CD14-positive monocyte (primary cell): ENCODE results near the gene ATP4B. TPM values are rescaled to one million over a fixed set of nuclear protein-coding genes. Genes with fewer than 3 reads are reported as not detected.

ENCODE experiments used
- DNase-seq, 3 donors: peaks; one replicate each; pipeline ENCODE4 v3.0.0-alpha.2; 2011 to 2022
- H2AFZ ChIP-seq: 2 replicates; pipeline ENCODE4 v1.6.0; 2012; ENCODE audit warnings: mild to moderate bottlenecking, low read depth, low read length, inconsistent platforms; ENCODE audit not compliant: insufficient read depth, poor library complexity, severe bottlenecking
- H3K27ac ChIP-seq, 2 donors: 1 replicate in 1 of 2; 2 replicates in 1 of 2; pipeline ENCODE4 v1.5.1; 2012 to 2013; ENCODE audit warnings: low read length in 2 of 2, control low read depth in 1 of 2, inconsistent platforms in 1 of 2, low read depth in 1 of 2, mild to moderate bottlenecking in 1 of 2
- H3K27me3 ChIP-seq, 2 donors: one replicate each; pipeline versions ENCODE4 v1.6.0 to v1.6.1; 2011 to 2013; ENCODE audit warnings: low read length in 2 of 2; ENCODE audit not compliant: control insufficient read depth in 2 of 2, insufficient read depth in 2 of 2
- H3K36me3 ChIP-seq, 2 donors: replicated peaks in 1 of 2; 1 replicate in 1 of 2; 2 replicates in 1 of 2; pipeline versions ENCODE4 v1.5.1 to v1.6.1; 2012 to 2013; ENCODE audit warnings: low read length in 2 of 2, control low read depth in 1 of 2, inconsistent platforms in 1 of 2, mild to moderate bottlenecking in 1 of 2; ENCODE audit not compliant: insufficient read depth in 2 of 2, control insufficient read depth in 1 of 2
- H3K4me1 ChIP-seq, 2 donors: 1 replicate in 1 of 2; 2 replicates in 1 of 2; pipeline versions ENCODE4 v1.5.1 to v1.6.1; 2012 to 2013; ENCODE audit warnings: low read length in 2 of 2, control low read depth in 1 of 2, inconsistent platforms in 1 of 2, mild to moderate bottlenecking in 1 of 2, moderate library complexity in 1 of 2; ENCODE audit not compliant: insufficient read depth in 2 of 2, control insufficient read depth in 1 of 2
- H3K4me2 ChIP-seq: replicated peaks from 2 replicates; pipeline ENCODE3; 2012; ENCODE audit warnings: low read length, moderate library complexity, mild to moderate bottlenecking; ENCODE audit not compliant: poor library complexity, severe bottlenecking; ENCODE audit errors: extremely low read depth
- H3K4me3 ChIP-seq, 3 experiments: fragments of 200-600 bp in 1 of 3; sonication (generic) in 1 of 3; replicated peaks in 1 of 3; 1 replicate in 2 of 3; 2 replicates in 1 of 3; pipeline ENCODE4 v1.5.1; 2011 to 2013; ENCODE audit warnings: low read length in 3 of 3, mild to moderate bottlenecking in 3 of 3, control low read depth in 2 of 3, low read depth in 2 of 3, inconsistent platforms in 1 of 3, moderate library complexity in 1 of 3
- H3K79me2 ChIP-seq: 2 replicates; pipeline ENCODE4 v1.6.0; 2012; ENCODE audit warnings: mild to moderate bottlenecking, control low read depth, inconsistent platforms, low read length, moderate library complexity; ENCODE audit not compliant: insufficient read depth
- H3K9ac ChIP-seq: 2 replicates; pipeline ENCODE4 v1.6.0; 2017; ENCODE audit warnings: low read length, mild to moderate bottlenecking; ENCODE audit not compliant: insufficient read depth, poor library complexity, severe bottlenecking
- H3K9me3 ChIP-seq, 2 donors: replicated peaks in 1 of 2; 1 replicate in 1 of 2; 2 replicates in 1 of 2; pipeline versions ENCODE4 v1.5.1 to v1.6.1; 2012 to 2013; ENCODE audit warnings: low read length in 2 of 2, control low read depth in 1 of 2; ENCODE audit not compliant: control insufficient read depth in 1 of 2, insufficient read depth in 1 of 2
- H4K20me1 ChIP-seq: 2 replicates; pipeline ENCODE4 v1.6.0; 2012; ENCODE audit warnings: mild to moderate bottlenecking, low read length, control low read depth, moderate library complexity; ENCODE audit not compliant: insufficient read depth
- H3K27ac Mint-ChIP-seq, 7 donors: one replicate each; pipeline ENCODE4 v1.8.0; 2020; ENCODE audit warnings: mild to moderate bottlenecking in 7 of 7, mixed read lengths in 7 of 7, moderate library complexity in 6 of 7, inconsistent platforms in 2 of 7
- H3K27me3 Mint-ChIP-seq, 3 donors: one replicate each; pipeline ENCODE4 v1.8.0; 2021 to 2022; ENCODE audit warnings: low read depth in 3 of 3, mild to moderate bottlenecking in 3 of 3, mixed read lengths in 3 of 3, moderate library complexity in 3 of 3, inconsistent platforms in 1 of 3
- H3K36me3 Mint-ChIP-seq, 2 donors: one replicate each; pipeline ENCODE4 v1.8.0; 2020; ENCODE audit warnings: mixed read lengths in 2 of 2, inconsistent platforms in 1 of 2, mild to moderate bottlenecking in 1 of 2
- H3K4me1 Mint-ChIP-seq: one replicate; pipeline ENCODE4 v1.8.0; 2020; ENCODE audit warnings: mild to moderate bottlenecking, mixed read lengths
- H3K4me3 Mint-ChIP-seq, 2 donors: one replicate each; pipeline ENCODE4 v1.8.0; 2020; ENCODE audit warnings: mild to moderate bottlenecking in 2 of 2, mixed read lengths in 2 of 2, moderate library complexity in 1 of 2
- H3K9me3 Mint-ChIP-seq, 7 donors: one replicate each; pipeline ENCODE4 v1.8.0; 2020 to 2022; ENCODE audit warnings: mixed read lengths in 7 of 7, mild to moderate bottlenecking in 6 of 7, moderate library complexity in 6 of 7, inconsistent platforms in 2 of 7
- WGBS: methylation state at CpG from one replicate; pipeline ENCODE4 v1.1.5; 2013; ENCODE audit warnings: missing lambda C conversion rate; ENCODE audit not compliant: insufficient coverage; 5-methylcytosine and 5-hydroxymethylcytosine counted together
- intact Hi-C, 2 donors: fragments of 100-400 bp; cut with micrococcal nuclease; formaldehyde crosslinking; loops; one replicate each; pipeline versions ENCODE4 v1.15.0 to v1.15.1; 2023
- polyA plus RNA-seq, 3 donors: library from polyadenylated mRNA; depleted of rRNA in 1 of 3; unstranded in 2 of 3; stranded (reverse) in 1 of 3; fragments of 300-500 nt in 2 of 3; fragments of >200 nt in 1 of 3; fragmentation: Illumina TruSeq in 2 of 3; gene quantifications; 1 replicate in 2 of 3; 2 replicates in 1 of 3; pipeline ENCODE4 v1.2.3, GENCODE V29; 2012 to 2021
- TF ChIP-seq, protein P1 (sequence below): fragments of 200-600 bp; IDR thresholded peaks from one replicate; pipeline ENCODE4 v1.8.0; 2022; ENCODE audit warnings: antibody characterized with exemption, mild to moderate bottlenecking

ATP4B gene
- polyA plus RNA-seq, 3 donors, result not detected

DNA sequence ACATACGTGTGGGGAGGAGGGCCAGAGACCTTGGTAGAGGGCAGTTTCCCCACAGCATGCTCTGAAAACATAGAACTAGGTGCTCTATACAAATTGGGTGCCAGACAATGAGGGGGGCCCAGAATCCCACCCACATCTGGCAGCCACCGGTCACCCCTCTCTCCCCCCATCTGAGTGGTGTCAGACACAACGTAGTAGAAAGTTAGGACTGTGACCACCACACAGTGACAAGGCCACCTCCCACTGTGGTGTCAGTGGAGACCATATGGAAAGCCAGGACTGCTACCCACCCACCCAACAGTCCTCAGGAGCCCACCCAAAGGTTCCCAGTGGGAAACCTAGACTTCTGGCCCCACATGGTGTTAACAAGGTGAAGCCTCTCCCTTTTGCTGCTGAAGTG lies 2.1 kb upstream of the ATP4B start:
- H3K27me3 ChIP-seq, result no peaks in the 10 kb centered on the region
- peaks cover 7 to 22% of the 10 kb centered on the region in 2 donors for H3K9me3 ChIP-seq
- no peak overlapping the region for H3K4me3 Mint-ChIP-seq
- no peak overlapping the region for H3K9ac ChIP-seq
- no peaks in the 10 kb centered on the region for H3K36me3 ChIP-seq
- peaks cover 0 to 6% (median 2%) of the 10 kb centered on the region in 3 donors for H3K27me3 Mint-ChIP-seq
- H4K20me1 ChIP-seq, result no peaks in the 10 kb centered on the region
- no peaks in the 10 kb centered on the region for H3K79me2 ChIP-seq
- H3K36me3 Mint-ChIP-seq, result no peaks in the 10 kb centered on the region
- no peak overlapping the region for H3K4me3 ChIP-seq
- peaks cover 10 to 24% (median 15%) of the 10 kb centered on the region in 7 donors for H3K9me3 Mint-ChIP-seq
- no peak overlapping the region for H3K4me2 ChIP-seq
- H3K4me1 Mint-ChIP-seq, result no peaks in the 10 kb centered on the region
- no peak for DNase-seq
- WGBS, result 88% methylated on average over 1 of the region's 3 CpGs
- H3K27ac ChIP-seq, result no peak overlapping the region
- no peak overlapping the region for H3K27ac Mint-ChIP-seq
- TF ChIP-seq, protein P1, sequence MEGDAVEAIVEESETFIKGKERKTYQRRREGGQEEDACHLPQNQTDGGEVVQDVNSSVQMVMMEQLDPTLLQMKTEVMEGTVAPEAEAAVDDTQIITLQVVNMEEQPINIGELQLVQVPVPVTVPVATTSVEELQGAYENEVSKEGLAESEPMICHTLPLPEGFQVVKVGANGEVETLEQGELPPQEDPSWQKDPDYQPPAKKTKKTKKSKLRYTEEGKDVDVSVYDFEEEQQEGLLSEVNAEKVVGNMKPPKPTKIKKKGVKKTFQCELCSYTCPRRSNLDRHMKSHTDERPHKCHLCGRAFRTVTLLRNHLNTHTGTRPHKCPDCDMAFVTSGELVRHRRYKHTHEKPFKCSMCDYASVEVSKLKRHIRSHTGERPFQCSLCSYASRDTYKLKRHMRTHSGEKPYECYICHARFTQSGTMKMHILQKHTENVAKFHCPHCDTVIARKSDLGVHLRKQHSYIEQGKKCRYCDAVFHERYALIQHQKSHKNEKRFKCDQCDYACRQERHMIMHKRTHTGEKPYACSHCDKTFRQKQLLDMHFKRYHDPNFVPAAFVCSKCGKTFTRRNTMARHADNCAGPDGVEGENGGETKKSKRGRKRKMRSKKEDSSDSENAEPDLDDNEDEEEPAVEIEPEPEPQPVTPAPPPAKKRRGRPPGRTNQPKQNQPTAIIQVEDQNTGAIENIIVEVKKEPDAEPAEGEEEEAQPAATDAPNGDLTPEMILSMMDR, result no peak
- intact Hi-C loops, result no loop called here
- no peak overlapping the region for H2AFZ ChIP-seq
- no peaks in the 10 kb centered on the region for H3K4me1 ChIP-seq

DNA sequence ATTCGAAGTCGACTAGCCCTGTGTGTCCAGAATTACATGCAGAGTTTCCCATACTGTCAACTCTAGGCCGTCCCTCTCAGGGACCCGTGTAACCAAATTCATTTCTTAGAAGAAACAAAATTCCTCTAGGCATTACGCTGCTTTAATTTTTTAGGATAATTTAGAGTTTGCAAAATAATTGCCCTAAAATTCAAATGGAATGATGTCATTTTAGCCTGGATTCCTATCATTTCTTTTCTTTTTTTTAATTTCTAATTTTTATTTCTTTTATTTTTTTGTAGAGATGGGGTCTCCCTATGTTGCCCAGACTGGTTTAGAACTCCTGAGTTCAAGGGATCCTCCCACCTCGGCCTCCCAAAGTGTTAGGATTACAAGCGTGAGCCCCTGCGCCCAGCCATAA lies 1.3 kb upstream of the ATP4B start:
- Mint-ChIP-seq H3K9me3 (peaks cover 10 to 24% (median 15%) of the 10 kb centered on the region in 7 donors), H3K27ac (no peak overlapping the region), H3K36me3 (no peaks in the 10 kb centered on the region), H3K4me1 (no peaks in the 10 kb centered on the region), H3K27me3 (peaks cover 0 to 5% (median 2%) of the 10 kb centered on the region in 3 donors), H3K4me3 (no peak overlapping the region)
- no peaks in the 10 kb centered on the region for H3K4me1 ChIP-seq
- no peak overlapping the region for H3K9ac ChIP-seq
- no peak overlapping the region for H2AFZ ChIP-seq
- H3K36me3 ChIP-seq, result no peaks in the 10 kb centered on the region
- no peak overlapping the region for H3K4me3 ChIP-seq
- no peaks in the 10 kb centered on the region for H4K20me1 ChIP-seq
- no peaks in the 10 kb centered on the region for H3K79me2 ChIP-seq
- H3K4me2 ChIP-seq, result no peak overlapping the region
- H3K9me3 ChIP-seq, result peaks cover 7 to 22% of the 10 kb centered on the region in 2 donors
- no peak for DNase-seq
- TF ChIP-seq, protein P1, result no peak
- intact Hi-C loops, result no loop called here
- H3K27me3 ChIP-seq, result no peaks in the 10 kb centered on the region
- WGBS, result no CpG with 5 or more reads among the region's 8 CpGs
- no peak overlapping the region for H3K27ac ChIP-seq
